CD14-positive monocyte (primary cell): ENCODE measurements around the gene ABCA12. TPM values are rescaled to one million over a fixed set of nuclear protein-coding genes. Genes with fewer than 3 reads are reported as not detected.

Experiments
- DNase-seq, 3 donors: peaks; one replicate each; pipeline ENCODE4 v3.0.0-alpha.2; 2011 to 2022
- H2AFZ ChIP-seq: 2 replicates; pipeline ENCODE4 v1.6.0; 2012; ENCODE audit warnings: mild to moderate bottlenecking, low read depth, low read length, inconsistent platforms; ENCODE audit not compliant: insufficient read depth, poor library complexity, severe bottlenecking
- H3K27ac ChIP-seq, 2 donors: 1 replicate in 1 of 2; 2 replicates in 1 of 2; pipeline ENCODE4 v1.5.1; 2012 to 2013; ENCODE audit warnings: low read length in 2 of 2, control low read depth in 1 of 2, inconsistent platforms in 1 of 2, low read depth in 1 of 2, mild to moderate bottlenecking in 1 of 2
- H3K27me3 ChIP-seq, 2 donors: one replicate each; pipeline versions ENCODE4 v1.6.0 to v1.6.1; 2011 to 2013; ENCODE audit warnings: low read length in 2 of 2; ENCODE audit not compliant: control insufficient read depth in 2 of 2, insufficient read depth in 2 of 2
- H3K36me3 ChIP-seq, 2 donors: replicated peaks in 1 of 2; 1 replicate in 1 of 2; 2 replicates in 1 of 2; pipeline versions ENCODE4 v1.5.1 to v1.6.1; 2012 to 2013; ENCODE audit warnings: low read length in 2 of 2, control low read depth in 1 of 2, inconsistent platforms in 1 of 2, mild to moderate bottlenecking in 1 of 2; ENCODE audit not compliant: insufficient read depth in 2 of 2, control insufficient read depth in 1 of 2
- H3K4me1 ChIP-seq, 2 donors: 1 replicate in 1 of 2; 2 replicates in 1 of 2; pipeline versions ENCODE4 v1.5.1 to v1.6.1; 2012 to 2013; ENCODE audit warnings: low read length in 2 of 2, control low read depth in 1 of 2, inconsistent platforms in 1 of 2, mild to moderate bottlenecking in 1 of 2, moderate library complexity in 1 of 2; ENCODE audit not compliant: insufficient read depth in 2 of 2, control insufficient read depth in 1 of 2
- H3K4me2 ChIP-seq: replicated peaks from 2 replicates; pipeline ENCODE3; 2012; ENCODE audit warnings: low read length, moderate library complexity, mild to moderate bottlenecking; ENCODE audit not compliant: poor library complexity, severe bottlenecking; ENCODE audit errors: extremely low read depth
- H3K4me3 ChIP-seq, 3 experiments: fragments of 200-600 bp in 1 of 3; sonication (generic) in 1 of 3; replicated peaks in 1 of 3; 1 replicate in 2 of 3; 2 replicates in 1 of 3; pipeline ENCODE4 v1.5.1; 2011 to 2013; ENCODE audit warnings: low read length in 3 of 3, mild to moderate bottlenecking in 3 of 3, control low read depth in 2 of 3, low read depth in 2 of 3, inconsistent platforms in 1 of 3, moderate library complexity in 1 of 3
- H3K79me2 ChIP-seq: 2 replicates; pipeline ENCODE4 v1.6.0; 2012; ENCODE audit warnings: mild to moderate bottlenecking, control low read depth, inconsistent platforms, low read length, moderate library complexity; ENCODE audit not compliant: insufficient read depth
- H3K9ac ChIP-seq: 2 replicates; pipeline ENCODE4 v1.6.0; 2017; ENCODE audit warnings: low read length, mild to moderate bottlenecking; ENCODE audit not compliant: insufficient read depth, poor library complexity, severe bottlenecking
- H3K9me3 ChIP-seq, 2 donors: replicated peaks in 1 of 2; 1 replicate in 1 of 2; 2 replicates in 1 of 2; pipeline versions ENCODE4 v1.5.1 to v1.6.1; 2012 to 2013; ENCODE audit warnings: low read length in 2 of 2, control low read depth in 1 of 2; ENCODE audit not compliant: control insufficient read depth in 1 of 2, insufficient read depth in 1 of 2
- H4K20me1 ChIP-seq: 2 replicates; pipeline ENCODE4 v1.6.0; 2012; ENCODE audit warnings: mild to moderate bottlenecking, low read length, control low read depth, moderate library complexity; ENCODE audit not compliant: insufficient read depth
- H3K27ac Mint-ChIP-seq, 7 donors: one replicate each; pipeline ENCODE4 v1.8.0; 2020; ENCODE audit warnings: mild to moderate bottlenecking in 7 of 7, mixed read lengths in 7 of 7, moderate library complexity in 6 of 7, inconsistent platforms in 2 of 7
- H3K27me3 Mint-ChIP-seq, 3 donors: one replicate each; pipeline ENCODE4 v1.8.0; 2021 to 2022; ENCODE audit warnings: low read depth in 3 of 3, mild to moderate bottlenecking in 3 of 3, mixed read lengths in 3 of 3, moderate library complexity in 3 of 3, inconsistent platforms in 1 of 3
- H3K36me3 Mint-ChIP-seq, 2 donors: one replicate each; pipeline ENCODE4 v1.8.0; 2020; ENCODE audit warnings: mixed read lengths in 2 of 2, inconsistent platforms in 1 of 2, mild to moderate bottlenecking in 1 of 2
- H3K4me1 Mint-ChIP-seq: one replicate; pipeline ENCODE4 v1.8.0; 2020; ENCODE audit warnings: mild to moderate bottlenecking, mixed read lengths
- H3K4me3 Mint-ChIP-seq, 2 donors: one replicate each; pipeline ENCODE4 v1.8.0; 2020; ENCODE audit warnings: mild to moderate bottlenecking in 2 of 2, mixed read lengths in 2 of 2, moderate library complexity in 1 of 2
- H3K9me3 Mint-ChIP-seq, 7 donors: one replicate each; pipeline ENCODE4 v1.8.0; 2020 to 2022; ENCODE audit warnings: mixed read lengths in 7 of 7, mild to moderate bottlenecking in 6 of 7, moderate library complexity in 6 of 7, inconsistent platforms in 2 of 7
- CTCF ChIP-seq: fragments of 200-600 bp; IDR thresholded peaks from one replicate; pipeline ENCODE4 v1.8.0; 2022; ENCODE audit warnings: antibody characterized with exemption, mild to moderate bottlenecking
- WGBS: methylation state at CpG from one replicate; pipeline ENCODE4 v1.1.5; 2013; ENCODE audit warnings: missing lambda C conversion rate; ENCODE audit not compliant: insufficient coverage; 5-methylcytosine and 5-hydroxymethylcytosine counted together
- intact Hi-C, 2 donors: fragments of 100-400 bp; cut with micrococcal nuclease; formaldehyde crosslinking; loops; one replicate each; pipeline versions ENCODE4 v1.15.0 to v1.15.1; 2023
- polyA plus RNA-seq, 3 donors: library from polyadenylated mRNA; depleted of rRNA in 1 of 3; unstranded in 2 of 3; stranded (reverse) in 1 of 3; fragments of 300-500 nt in 2 of 3; fragments of >200 nt in 1 of 3; fragmentation: Illumina TruSeq in 2 of 3; gene quantifications; 1 replicate in 2 of 3; 2 replicates in 1 of 3; pipeline ENCODE4 v1.2.3, GENCODE V29; 2012 to 2021

Gene ABCA12
- polyA plus RNA-seq, 3 donors = not detected

GRCh38 chr2:215141706-215142105 lies 3.3 kb upstream of the ABCA12 start:
- no peak for TF ChIP-seq CTCF
- DNase-seq = no peak
- H3K27ac Mint-ChIP-seq = no peak overlapping the region
- no peak overlapping the region for H3K4me2 ChIP-seq
- H3K36me3 Mint-ChIP-seq = no peaks in the 10 kb centered on the region
- peaks cover 0 to 12% (median 2%) of the 10 kb centered on the region in 7 donors for H3K9me3 Mint-ChIP-seq
- no peaks in the 10 kb centered on the region for H3K9me3 ChIP-seq
- H3K9ac ChIP-seq = no peak overlapping the region
- H3K4me3 Mint-ChIP-seq = no peak overlapping the region
- WGBS = no CpG with 5 or more reads among the region's 2 CpGs
- no peak overlapping the region for H2AFZ ChIP-seq
- intact Hi-C loops = no loop called here
- no peaks in the 10 kb centered on the region for H3K36me3 ChIP-seq
- no peaks in the 10 kb centered on the region for H3K27me3 ChIP-seq
- H3K4me1 ChIP-seq = no peaks in the 10 kb centered on the region
- H3K27me3 Mint-ChIP-seq = peaks cover 0 to 2% (median 0%) of the 10 kb centered on the region in 3 donors
- H3K27ac ChIP-seq = no peak overlapping the region
- H4K20me1 ChIP-seq = no peaks in the 10 kb centered on the region
- no peaks in the 10 kb centered on the region for H3K4me1 Mint-ChIP-seq
- no peaks in the 10 kb centered on the region for H3K79me2 ChIP-seq
- no peak overlapping the region for H3K4me3 ChIP-seq

DNA sequence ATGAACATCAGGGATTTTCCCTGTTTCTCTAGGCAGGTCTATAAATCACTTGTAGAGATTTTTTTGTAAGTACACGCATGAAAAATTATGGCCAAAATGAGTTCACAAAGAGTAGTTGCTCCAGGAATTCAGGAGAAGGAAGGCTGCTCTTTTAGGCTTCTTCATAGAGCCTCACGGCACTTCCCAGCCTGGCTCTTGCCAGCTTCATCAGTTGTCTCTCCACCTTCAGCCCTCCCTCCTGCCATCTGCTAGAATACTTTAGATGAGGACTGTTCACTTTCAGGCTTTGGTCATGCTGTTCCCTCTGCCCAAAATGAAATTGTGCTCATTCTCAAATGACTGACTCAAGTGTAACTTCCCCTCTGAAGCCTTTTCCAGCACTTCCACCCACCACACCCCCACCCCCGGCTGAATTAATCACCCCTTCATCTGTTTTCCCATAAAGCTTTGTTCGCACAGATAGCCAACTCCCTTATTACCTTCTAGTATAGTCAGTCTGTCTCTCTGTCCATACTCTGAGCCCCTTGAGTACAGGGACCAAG lies 1.8 kb upstream of the ABCA12 start:
- H3K4me1 Mint-ChIP-seq = no peaks in the 10 kb centered on the region
- Histone ChIP-seq H3K4me1 (no peaks in the 10 kb centered on the region), H3K4me2 (no peak overlapping the region), H3K4me3 (no peak overlapping the region), H3K27me3 (no peaks in the 10 kb centered on the region), H3K9ac (no peak overlapping the region), H3K79me2 (no peaks in the 10 kb centered on the region), H3K36me3 (no peaks in the 10 kb centered on the region), H2AFZ (no peak overlapping the region), H3K9me3 (no peaks in the 10 kb centered on the region), H3K27ac (no peak overlapping the region), H4K20me1 (no peaks in the 10 kb centered on the region)
- no peak for TF ChIP-seq CTCF
- H3K27me3 Mint-ChIP-seq = peaks cover 0 to 2% (median 0%) of the 10 kb centered on the region in 3 donors
- H3K4me3 Mint-ChIP-seq = no peak overlapping the region
- peaks cover 0 to 12% (median 2%) of the 10 kb centered on the region in 7 donors for H3K9me3 Mint-ChIP-seq
- intact Hi-C loops = no loop called here
- peak overlapping the region in 1 of 7 donors; percentile 47 for H3K27ac Mint-ChIP-seq
- H3K36me3 Mint-ChIP-seq = no peaks in the 10 kb centered on the region
- WGBS = 75% methylated on average over 2 of the region's 4 CpGs
- no peak for DNase-seq
